K562 (cell line): ENCODE data around the gene FBN3.

Experiments
- EZH2 ChIP-seq: IDR thresholded peaks from 2 replicates; pipeline ENCODE4 v1.6.1; 2012; ENCODE audit warnings: low read depth, mild to moderate bottlenecking, inconsistent platforms, low read length, borderline replicate concordance
- SIX5 ChIP-seq, 2 experiments: IDR thresholded peaks; 2 replicates each; pipeline ENCODE4 v1.6.1; 2011; ENCODE audit warnings: low read length in 2 of 2, borderline replicate concordance in 1 of 2, low read depth in 1 of 2, mild to moderate bottlenecking in 1 of 2, moderate library complexity in 1 of 2; ENCODE audit not compliant: insufficient read depth in 1 of 2
- SMAD4 ChIP-seq: fragments of 250-450 bp; sonication (Bioruptor Pico); conservative IDR thresholded peaks from 2 replicates; pipeline ENCODE4 v1.8.0; 2021; ENCODE audit warnings: inconsistent platforms, mild to moderate bottlenecking, moderate library complexity

DNA sequence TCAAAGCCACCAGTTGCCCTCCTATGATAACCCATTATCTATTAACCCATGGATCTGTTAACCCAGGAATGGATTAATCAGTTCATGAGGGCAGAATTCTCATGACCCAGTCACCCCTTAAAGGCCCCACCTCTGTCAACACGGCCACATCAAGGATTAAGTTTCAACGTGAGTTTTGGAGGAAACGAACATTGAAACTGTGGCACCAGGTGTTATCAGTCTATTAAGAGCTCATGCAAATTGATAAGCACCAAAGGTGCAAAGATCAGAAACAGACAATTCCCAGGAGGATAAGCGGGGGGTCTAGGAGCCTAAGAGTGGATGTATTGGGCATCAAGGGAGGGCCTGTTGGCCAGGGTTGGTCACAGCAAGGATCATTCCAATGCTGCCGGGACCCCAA, 124.1 kb downstream of the FBN3 start:
- TF ChIP-seq SMAD4 (CRISPR knock-in tag) = no peak
- no peak for TF ChIP-seq EZH2
- no peak for TF ChIP-seq SIX5 (IDR thresholded peaks at IDR 0.05; ENCODE audit: borderline replicate concordance in 1 of 2, insufficient read depth in 1 of 2, low read depth in 1 of 2, low read length in 2 of 2)
